Measurements from ENCODE around the gene ARHGAP19.
A peak's percentile ranks its signal among the peaks of the same experiment; 100 is the strongest.

The ARHGAP19 gene

DNA sequence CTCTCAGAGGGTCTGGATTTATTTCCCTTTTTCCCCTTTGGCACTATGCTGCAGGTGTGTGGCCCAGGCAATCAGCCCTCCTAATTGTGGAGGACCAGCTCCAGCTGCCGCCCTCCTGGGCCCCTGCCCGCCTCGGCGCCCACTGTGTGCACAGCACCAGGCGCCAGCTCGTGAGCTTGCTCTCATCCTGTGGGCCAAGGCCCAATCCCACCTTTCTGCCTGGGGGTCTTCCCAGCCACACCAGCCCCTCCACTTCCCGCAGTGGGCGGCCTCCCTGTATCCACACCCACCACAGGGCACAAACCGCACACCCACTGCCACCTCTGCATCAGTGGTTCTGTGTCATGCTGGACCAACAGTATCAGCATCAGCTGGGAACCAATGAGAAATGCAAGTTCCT, 81.2 kb downstream of the ARHGAP19 start:
- H3K9me3 ChIP-seq (ENCODE audit: control insufficient read depth, low read length), result no peaks in the 10 kb centered on the region
- no peaks in the 10 kb centered on the region for H3K36me3 ChIP-seq (ENCODE audit: control insufficient read depth, insufficient read depth, low read length)
- no peak overlapping the region for H3K27ac ChIP-seq
- H3K4me1 ChIP-seq, result no peaks in the 10 kb centered on the region
- no peak overlapping the region for H3K9ac ChIP-seq
- H3K79me2 ChIP-seq, result no peaks in the 10 kb centered on the region
- H3K4me2 ChIP-seq (ENCODE audit: low read length), result no peak overlapping the region
- no peak overlapping the region for H2AFZ ChIP-seq
- no peaks in the 10 kb centered on the region for H3K27me3 ChIP-seq (ENCODE audit: control insufficient read depth, insufficient read depth, low read length)
- no peak overlapping the region for H3K4me3 ChIP-seq (ENCODE audit: low read depth, low read length)
- TF ChIP-seq, protein P1, sequence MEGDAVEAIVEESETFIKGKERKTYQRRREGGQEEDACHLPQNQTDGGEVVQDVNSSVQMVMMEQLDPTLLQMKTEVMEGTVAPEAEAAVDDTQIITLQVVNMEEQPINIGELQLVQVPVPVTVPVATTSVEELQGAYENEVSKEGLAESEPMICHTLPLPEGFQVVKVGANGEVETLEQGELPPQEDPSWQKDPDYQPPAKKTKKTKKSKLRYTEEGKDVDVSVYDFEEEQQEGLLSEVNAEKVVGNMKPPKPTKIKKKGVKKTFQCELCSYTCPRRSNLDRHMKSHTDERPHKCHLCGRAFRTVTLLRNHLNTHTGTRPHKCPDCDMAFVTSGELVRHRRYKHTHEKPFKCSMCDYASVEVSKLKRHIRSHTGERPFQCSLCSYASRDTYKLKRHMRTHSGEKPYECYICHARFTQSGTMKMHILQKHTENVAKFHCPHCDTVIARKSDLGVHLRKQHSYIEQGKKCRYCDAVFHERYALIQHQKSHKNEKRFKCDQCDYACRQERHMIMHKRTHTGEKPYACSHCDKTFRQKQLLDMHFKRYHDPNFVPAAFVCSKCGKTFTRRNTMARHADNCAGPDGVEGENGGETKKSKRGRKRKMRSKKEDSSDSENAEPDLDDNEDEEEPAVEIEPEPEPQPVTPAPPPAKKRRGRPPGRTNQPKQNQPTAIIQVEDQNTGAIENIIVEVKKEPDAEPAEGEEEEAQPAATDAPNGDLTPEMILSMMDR (IDR thresholded peaks at IDR 0.05), result no peak

DNA sequence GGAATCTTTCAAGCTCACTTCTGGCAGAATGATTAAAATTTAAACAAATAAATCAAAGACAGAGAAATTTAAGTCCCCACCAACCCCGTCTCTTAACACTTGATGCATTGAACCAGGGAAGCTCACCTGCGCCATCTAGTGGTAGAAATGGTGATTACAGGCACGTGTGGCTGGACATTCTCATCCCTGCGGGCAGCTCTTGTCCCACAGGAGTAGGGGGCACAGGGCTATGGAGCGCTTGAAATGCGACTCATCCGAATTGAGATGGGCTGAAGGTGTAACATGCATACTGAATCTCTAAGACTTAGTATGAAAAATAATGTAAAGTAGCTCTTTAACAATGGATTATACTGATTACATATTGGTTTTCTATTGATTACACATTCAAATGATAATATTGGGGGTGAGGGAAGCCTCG, 81.9 kb downstream of the ARHGAP19 start:
- H3K9me3 ChIP-seq (ENCODE audit: control insufficient read depth, low read length), result no peaks in the 10 kb centered on the region

DNA sequence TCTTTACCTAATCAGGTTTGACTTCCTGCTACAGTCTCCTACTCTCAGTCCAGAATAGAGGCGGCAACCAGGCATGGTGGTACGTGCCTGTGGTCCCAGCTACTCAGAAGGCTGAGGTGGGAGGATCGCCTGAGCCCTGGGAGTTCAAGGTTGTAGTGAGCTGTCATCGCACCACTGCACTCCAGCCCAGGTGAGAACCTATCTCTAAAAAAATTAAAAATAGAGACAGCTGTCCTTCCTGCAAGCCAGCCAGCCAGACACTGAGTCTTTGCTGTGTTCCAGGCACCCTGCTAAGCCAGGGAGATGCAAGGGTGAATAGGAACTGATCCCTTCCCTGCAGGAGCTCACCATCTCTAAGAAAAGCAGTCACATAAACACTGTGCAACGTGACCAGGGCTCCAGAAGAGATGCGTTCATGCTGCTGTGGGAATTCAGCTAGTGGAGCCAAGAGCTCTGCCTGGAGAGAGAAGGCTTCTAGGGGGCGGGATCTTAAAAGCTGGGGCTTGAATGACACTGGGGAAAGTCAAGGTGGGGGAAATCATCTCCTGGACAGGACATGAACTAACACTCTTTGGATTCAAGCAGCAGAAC, 84.6 kb downstream of the ARHGAP19 start:
- Histone ChIP-seq H3K79me2 (no peaks in the 10 kb centered on the region), H3K27me3 (ENCODE audit: control insufficient read depth, insufficient read depth, low read length) (no peaks in the 10 kb centered on the region), H3K9ac (no peak overlapping the region), H3K4me2 (ENCODE audit: low read length) (no peak overlapping the region), H3K4me1 (no peaks in the 10 kb centered on the region), H3K4me3 (ENCODE audit: low read depth, low read length) (no peak overlapping the region), H3K9me3 (ENCODE audit: control insufficient read depth, low read length) (no peaks in the 10 kb centered on the region), H3K36me3 (ENCODE audit: control insufficient read depth, insufficient read depth, low read length) (no peaks in the 10 kb centered on the region), H3K27ac (no peak overlapping the region), H2AFZ (no peak overlapping the region)
- TF ChIP-seq, protein P1 (IDR thresholded peaks at IDR 0.05), result no peak

More for the DNA sequence above, 81.9 kb downstream of the ARHGAP19 start:
- Histone ChIP-seq H3K27me3 (ENCODE audit: control insufficient read depth, insufficient read depth, low read length) (no peaks in the 10 kb centered on the region), H2AFZ (no peak overlapping the region), H3K4me3 (ENCODE audit: low read depth, low read length) (no peak overlapping the region), H3K79me2 (no peaks in the 10 kb centered on the region), H3K4me1 (no peaks in the 10 kb centered on the region), H3K27ac (no peak overlapping the region), H3K4me2 (ENCODE audit: low read length) (no peak overlapping the region), H3K36me3 (ENCODE audit: control insufficient read depth, insufficient read depth, low read length) (no peaks in the 10 kb centered on the region), H3K9ac (no peak overlapping the region)
- TF ChIP-seq, protein P1 (IDR thresholded peaks at IDR 0.05), result peak; percentile 98

DNA sequence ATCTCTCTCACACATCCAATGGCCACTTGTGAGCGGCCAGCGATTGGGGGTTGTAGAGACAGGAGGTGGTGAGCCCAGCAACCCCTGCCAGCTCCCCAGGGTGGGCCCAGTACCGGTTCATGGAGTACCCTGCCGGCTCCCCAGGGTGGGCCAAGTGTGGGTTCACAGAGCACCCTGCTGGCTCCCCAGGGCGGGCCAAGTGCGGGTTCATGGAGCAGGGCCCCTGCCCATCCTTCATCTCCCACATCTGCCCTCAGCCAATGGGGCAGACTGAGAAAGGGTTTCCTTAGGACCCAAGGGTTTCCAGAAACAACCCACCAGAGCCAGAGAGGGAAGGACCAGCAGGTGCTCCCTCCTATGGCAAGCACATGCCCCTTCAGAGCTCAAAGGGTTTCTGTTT, 85.3 kb downstream of the ARHGAP19 start:
- no peaks in the 10 kb centered on the region for H3K4me1 ChIP-seq
- H3K27ac ChIP-seq, result no peak overlapping the region
- H3K4me2 ChIP-seq (ENCODE audit: low read length), result no peak overlapping the region
- H3K27me3 ChIP-seq (ENCODE audit: control insufficient read depth, insufficient read depth, low read length), result no peaks in the 10 kb centered on the region
- H3K79me2 ChIP-seq, result no peaks in the 10 kb centered on the region
- H3K36me3 ChIP-seq (ENCODE audit: control insufficient read depth, insufficient read depth, low read length), result no peaks in the 10 kb centered on the region
- no peak overlapping the region for H3K9ac ChIP-seq
- TF ChIP-seq, protein P1 (IDR thresholded peaks at IDR 0.05), result no peak
- no peak overlapping the region for H2AFZ ChIP-seq
- H3K9me3 ChIP-seq (ENCODE audit: control insufficient read depth, low read length), result no peaks in the 10 kb centered on the region
- H3K4me3 ChIP-seq (ENCODE audit: low read depth, low read length), result no peak overlapping the region

Data from parathyroid adenoma (tissue), 2 donors.